Epithelial cell of proximal tubule (primary cell): ENCODE measurements around the gene CDC42BPG. TPM values are rescaled to one million over a fixed set of nuclear protein-coding genes. Genes with fewer than 3 reads are reported as not detected.

ENCODE experiments used
- DNase-seq: peaks from one replicate; pipeline ENCODE4 v3.0.0-alpha.2; 2011; ENCODE audit warnings: low read depth
- H3K4me3 ChIP-seq: 2 replicates; pipeline ENCODE4 v1.5.1; 2011; ENCODE audit warnings: low read depth, mild to moderate bottlenecking, low read length
- CTCF ChIP-seq: conservative IDR thresholded peaks from 2 replicates; pipeline ENCODE4 v1.5.1; 2012; ENCODE audit warnings: low read depth, mild to moderate bottlenecking, low read length
- total RNA-seq: library from RNA; depleted of rRNA; stranded (reverse); fragments of >200 nt; gene quantifications from 2 replicates; pipeline ENCODE4 v1.2.3, GENCODE V29; 2015

CDC42BPG gene
- total RNA-seq, 1 donor from 2014 or later: 8.9 TPM

- DNase-seq: no peak
- no peak overlapping the region for H3K4me3 ChIP-seq
- no peak for TF ChIP-seq CTCF
Measured at GRCh38 chr11:64874308-64875240, 30.1 kb upstream of the CDC42BPG start.

- no peak for TF ChIP-seq CTCF
- no peak overlapping the region for H3K4me3 ChIP-seq
- DNase-seq: no peak
Measured at GRCh38 chr11:64872790-64873488, 28.5 kb upstream of the CDC42BPG start.

GRCh38 chr11:64871492-64871891 lies 27.0 kb upstream of the CDC42BPG start:
- no peak for TF ChIP-seq CTCF
- no peak for DNase-seq

GRCh38 chr11:64870893-64871466 lies 26.5 kb upstream of the CDC42BPG start:
- TF ChIP-seq CTCF: no peak
- DNase-seq: no peak
- no peak overlapping the region for H3K4me3 ChIP-seq

More at GRCh38 chr11:64871492-64871891, 27.0 kb upstream of the CDC42BPG start:
- H3K4me3 ChIP-seq: no peak overlapping the region

GRCh38 chr11:64870176-64870892 lies 25.9 kb upstream of the CDC42BPG start:
- no peak overlapping the region for H3K4me3 ChIP-seq
- no peak for DNase-seq
- no peak for TF ChIP-seq CTCF

GRCh38 chr11:64869571-64870175 lies 25.2 kb upstream of the CDC42BPG start:
- peak; percentile 34 for TF ChIP-seq CTCF
- DNase-seq: no peak
- no peak overlapping the region for H3K4me3 ChIP-seq
